ENCODE data around the gene CLHC1.

GRCh38 chr2:55139305-55139704, 92.8 kb downstream of the CLHC1 start:
- TF ChIP-seq CTCF (IDR thresholded peaks at IDR 0.05): no peak
- TF ChIP-seq EZH2 (IDR thresholded peaks at IDR 0.05; ENCODE audit: borderline replicate concordance, insufficient read depth, low read depth, low read length, poor library complexity, severe bottlenecking): no peak

Measured in B cell (primary cell).